B cell (primary cell): ENCODE data around the gene PTPRN2. TPM values are rescaled to one million over a fixed set of nuclear protein-coding genes. Genes with fewer than 3 reads are reported as not detected.

ENCODE experiments used
- ATAC-seq: fragments of 200-7000 bp; cut with Tn5 transposase; one replicate; pipeline ENCODE4 v1.10.0; 2021; ENCODE audit warnings: low read depth, mild to moderate bottlenecking, moderate number of reproducible peaks, moderate library complexity
- CTCF ChIA-PET: fragments of 350-600 bp; sonication (Branson Sonifier 250); formaldehyde crosslinking; loops from one replicate; lab custom pipeline; 2021; ENCODE audit warnings: antibody characterized with exemption, inconsistent platforms; lab: Charles Lee
- POLR2A ChIA-PET: fragments of 350-600 bp; sonication (Branson Sonifier 250); formaldehyde crosslinking; loops from one replicate; lab custom pipeline; 2021; ENCODE audit warnings: antibody characterized with exemption; lab: Charles Lee
- DNase-seq: peaks from one replicate; pipeline ENCODE4 v3.0.0; 2013
- H2AFZ ChIP-seq: 2 replicates; pipeline ENCODE4 v1.6.1; 2012; ENCODE audit warnings: mild to moderate bottlenecking, low read depth, low read length; ENCODE audit not compliant: insufficient read depth, poor library complexity, severe bottlenecking
- H3K27ac ChIP-seq, 2 donors: 1 replicate in 1 of 2; 2 replicates in 1 of 2; pipeline ENCODE4 v1.5.1; 2012 to 2013; ENCODE audit warnings: low read length in 2 of 2, mild to moderate bottlenecking in 2 of 2, moderate library complexity in 1 of 2
- H3K27me3 ChIP-seq, 4 experiments: fragments of 200-600 bp in 1 of 4; sonication (generic) in 1 of 4; replicated peaks in 1 of 4; 1 replicate in 2 of 4; 2 replicates in 2 of 4; pipeline versions ENCODE4 v1.6.1 to v1.7.0; 2013 to 2016; ENCODE audit warnings: low read length in 3 of 4, mild to moderate bottlenecking in 2 of 4, mixed read lengths in 1 of 4, moderate library complexity in 1 of 4; ENCODE audit not compliant: insufficient read depth in 4 of 4, control insufficient read depth in 3 of 4; ENCODE audit errors: control extremely low read depth in 1 of 4
- H3K36me3 ChIP-seq, 2 experiments: replicated peaks in 1 of 2; 1 replicate in 1 of 2; 2 replicates in 1 of 2; pipeline versions ENCODE4 v1.6.1 to v1.7.1; 2013; ENCODE audit warnings: low read length in 1 of 2; ENCODE audit not compliant: insufficient read depth in 2 of 2, control insufficient read depth in 1 of 2; ENCODE audit errors: control extremely low read depth in 1 of 2, extremely low read depth in 1 of 2
- H3K4me1 ChIP-seq, 2 donors: fragments of 200-600 bp in 1 of 2; sonication (generic) in 1 of 2; 1 replicate in 1 of 2; 2 replicates in 1 of 2; pipeline versions ENCODE4 v1.5.1 to v1.6.1; 2013 to 2017; ENCODE audit warnings: low read length in 2 of 2; ENCODE audit not compliant: control insufficient read depth in 2 of 2, insufficient read depth in 2 of 2
- H3K4me2 ChIP-seq: replicated peaks from 2 replicates; pipeline ENCODE3; 2012; ENCODE audit warnings: mild to moderate bottlenecking, low read depth, low read length; ENCODE audit not compliant: poor library complexity, severe bottlenecking
- H3K4me3 ChIP-seq, 5 experiments: fragments of 200-600 bp in 1 of 5; sonication (generic) in 1 of 5; 1 replicate in 3 of 5; 2 replicates in 2 of 5; pipeline versions ENCODE4 v1.5.1 to v1.7.0; 2011 to 2016; ENCODE audit warnings: low read length in 4 of 5, mild to moderate bottlenecking in 4 of 5, low read depth in 2 of 5, control low read depth in 1 of 5, moderate library complexity in 1 of 5; ENCODE audit not compliant: insufficient read depth in 1 of 5; ENCODE audit errors: control extremely low read depth in 1 of 5, extremely low read depth in 1 of 5
- H3K79me2 ChIP-seq: fragments of 200-600 bp; sonication (generic); one replicate; pipeline ENCODE4 v1.6.0; 2016; ENCODE audit warnings: low read length; ENCODE audit not compliant: control insufficient read depth, insufficient read depth
- H3K9ac ChIP-seq: fragments of 200-600 bp; sonication (generic); 2 replicates; pipeline ENCODE4 v1.6.1; 2017; ENCODE audit warnings: mild to moderate bottlenecking, low read length, moderate library complexity
- H3K9me3 ChIP-seq, 3 donors: one replicate each; pipeline versions ENCODE4 v1.6.1 to v1.7.1; 2013; ENCODE audit warnings: low read length in 2 of 3; ENCODE audit not compliant: control insufficient read depth in 2 of 3, insufficient read depth in 1 of 3; ENCODE audit errors: control extremely low read depth in 1 of 3
- H4K20me1 ChIP-seq: 2 replicates; pipeline ENCODE4 v1.6.0; 2012; ENCODE audit warnings: mild to moderate bottlenecking, low read length; ENCODE audit not compliant: insufficient read depth, control insufficient read depth, poor library complexity, severe bottlenecking
- H3K27ac Mint-ChIP-seq: one replicate; pipeline ENCODE4 v1.8.0; 2021; ENCODE audit warnings: mixed read lengths
- H3K27me3 Mint-ChIP-seq: one replicate; pipeline ENCODE4 v1.8.0; 2021; ENCODE audit warnings: mixed read lengths
- H3K4me1 Mint-ChIP-seq: one replicate; pipeline ENCODE4 v1.8.0; 2021; ENCODE audit warnings: mixed read lengths
- H3K4me3 Mint-ChIP-seq: one replicate; pipeline ENCODE4 v1.8.0; 2021; ENCODE audit warnings: mixed read lengths
- H3K9me3 Mint-ChIP-seq: one replicate; pipeline ENCODE4 v1.8.0; 2022; ENCODE audit warnings: mixed read lengths; ENCODE audit not compliant: insufficient read depth
- CTCF ChIP-seq: fragments of 200-600 bp; IDR thresholded peaks from one replicate; pipeline ENCODE4 v1.8.0; 2022; ENCODE audit warnings: antibody characterized with exemption, mild to moderate bottlenecking
- EZH2 ChIP-seq: IDR thresholded peaks from 2 replicates; pipeline ENCODE4 v1.6.1; 2012; ENCODE audit warnings: borderline replicate concordance, low read depth, mild to moderate bottlenecking, moderate library complexity, low read length; ENCODE audit not compliant: insufficient read depth, poor library complexity, severe bottlenecking
- WGBS: methylation state at CpG from one replicate; pipeline ENCODE4 v1.1.5; 2013; ENCODE audit warnings: missing lambda C conversion rate; ENCODE audit not compliant: insufficient coverage; 5-methylcytosine and 5-hydroxymethylcytosine counted together
- intact Hi-C: fragments of 100-400 bp; cut with micrococcal nuclease; formaldehyde crosslinking; loops from one replicate; pipeline ENCODE4 v1.10.0; 2022
- polyA plus RNA-seq: library from polyadenylated mRNA; depleted of rRNA; stranded (reverse); fragments of >200 nt; gene quantifications from 2 replicates; pipeline ENCODE4 v1.2.3, GENCODE V29; 2012
- total RNA-seq, 2 donors: library from RNA; stranded (reverse); fragments of 120-200 nt in 1 of 2; gene quantifications; 1 replicate in 1 of 2; 2 replicates in 1 of 2; pipeline versions ENCODE4 v1.2.3 to v1.2.4, GENCODE V29; 2013 to 2022

PTPRN2 gene
- total and polyA plus RNA-seq, 2 donors (not counting 1 experiment from before 2014, with no cell fraction given), result 2.0 to 5.0 TPM

- H2AFZ ChIP-seq, result no peak overlapping the region
- CTCF ChIA-PET, result no interaction called here
- DNase-seq (no peak), ATAC-seq (no peak)
- no peak overlapping the region for H3K9ac ChIP-seq
- no peak overlapping the region for H3K4me2 ChIP-seq
- TF ChIP-seq EZH2 (no peak), CTCF (no peak)
- no peak overlapping the region for H3K4me3 Mint-ChIP-seq
- no peak overlapping the region for H3K27ac ChIP-seq
- no peaks in the 10 kb centered on the region for H3K4me1 ChIP-seq
- H3K79me2 ChIP-seq, result no peaks in the 10 kb centered on the region
- H3K27ac Mint-ChIP-seq, result no peak overlapping the region
- H3K4me3 ChIP-seq, result no peak overlapping the region
- H3K9me3 Mint-ChIP-seq, result peaks cover 9% of the 10 kb centered on the region
- H4K20me1 ChIP-seq, result no peaks in the 10 kb centered on the region
- peaks cover 4% of the 10 kb centered on the region for H3K27me3 Mint-ChIP-seq
- no peaks in the 10 kb centered on the region for H3K27me3 ChIP-seq
- WGBS, result 96% methylated on average over 34 of the region's 35 CpGs
- no peaks in the 10 kb centered on the region for H3K4me1 Mint-ChIP-seq
- peaks cover 0 to 80% (median 0%) of the 10 kb centered on the region in 3 donors for H3K9me3 ChIP-seq
- intact Hi-C loops, result no loop called here
- H3K36me3 ChIP-seq, result no peaks in the 10 kb centered on the region
- POLR2A ChIA-PET, result no interaction called here
Measured at GRCh38 chr7:158316466-158317031, 271.1 kb downstream of the PTPRN2 start.

- WGBS, result 95% methylated on average over 6 of the region's 11 CpGs
- DNase-seq (no peak), ATAC-seq (no peak)
- H3K27me3 Mint-ChIP-seq, result peaks cover 4% of the 10 kb centered on the region
- no peaks in the 10 kb centered on the region for H3K4me1 Mint-ChIP-seq
- no peaks in the 10 kb centered on the region for H4K20me1 ChIP-seq
- no peak for TF ChIP-seq CTCF
- no peak for TF ChIP-seq EZH2
- no peak overlapping the region for H3K27ac ChIP-seq
- H3K27ac Mint-ChIP-seq, result no peak overlapping the region
- peaks cover 0 to 78% (median 0%) of the 10 kb centered on the region in 3 donors for H3K9me3 ChIP-seq
- CTCF ChIA-PET, result no interaction called here
- H3K9me3 Mint-ChIP-seq, result peaks cover 9% of the 10 kb centered on the region
- no peaks in the 10 kb centered on the region for H3K36me3 ChIP-seq
- no peaks in the 10 kb centered on the region for H3K4me1 ChIP-seq
- H3K4me3 Mint-ChIP-seq, result no peak overlapping the region
- H3K9ac ChIP-seq, result no peak overlapping the region
- intact Hi-C loops, result no loop called here
- H3K4me2 ChIP-seq, result no peak overlapping the region
- no peaks in the 10 kb centered on the region for H3K27me3 ChIP-seq
- POLR2A ChIA-PET, result no interaction called here
- H2AFZ ChIP-seq, result no peak overlapping the region
- H3K79me2 ChIP-seq, result no peaks in the 10 kb centered on the region
- H3K4me3 ChIP-seq, result no peak overlapping the region
Measured at GRCh38 chr7:158315881-158316280, 271.7 kb downstream of the PTPRN2 start.
